OCI-LY7 (cell line): ENCODE results near the gene DIPK1B.

Experiments
- CTCF ChIP-seq: fragments of 200-600 bp; sonication (generic); conservative IDR thresholded peaks from 2 replicates; pipeline ENCODE4 v1.5.1; 2014; ENCODE audit warnings: mild to moderate bottlenecking, antibody characterized with exemption, low read length, moderate library complexity, mixed read lengths
- EZH2phosphoT487 ChIP-seq: fragments of 200-600 bp; sonication (generic); IDR thresholded peaks from 2 replicates; pipeline ENCODE4 v1.6.1; 2018; ENCODE audit warnings: low read depth, borderline replicate concordance, mild to moderate bottlenecking, mixed run types, antibody characterized with exemption, low read length, moderate library complexity, mixed read lengths

DNA sequence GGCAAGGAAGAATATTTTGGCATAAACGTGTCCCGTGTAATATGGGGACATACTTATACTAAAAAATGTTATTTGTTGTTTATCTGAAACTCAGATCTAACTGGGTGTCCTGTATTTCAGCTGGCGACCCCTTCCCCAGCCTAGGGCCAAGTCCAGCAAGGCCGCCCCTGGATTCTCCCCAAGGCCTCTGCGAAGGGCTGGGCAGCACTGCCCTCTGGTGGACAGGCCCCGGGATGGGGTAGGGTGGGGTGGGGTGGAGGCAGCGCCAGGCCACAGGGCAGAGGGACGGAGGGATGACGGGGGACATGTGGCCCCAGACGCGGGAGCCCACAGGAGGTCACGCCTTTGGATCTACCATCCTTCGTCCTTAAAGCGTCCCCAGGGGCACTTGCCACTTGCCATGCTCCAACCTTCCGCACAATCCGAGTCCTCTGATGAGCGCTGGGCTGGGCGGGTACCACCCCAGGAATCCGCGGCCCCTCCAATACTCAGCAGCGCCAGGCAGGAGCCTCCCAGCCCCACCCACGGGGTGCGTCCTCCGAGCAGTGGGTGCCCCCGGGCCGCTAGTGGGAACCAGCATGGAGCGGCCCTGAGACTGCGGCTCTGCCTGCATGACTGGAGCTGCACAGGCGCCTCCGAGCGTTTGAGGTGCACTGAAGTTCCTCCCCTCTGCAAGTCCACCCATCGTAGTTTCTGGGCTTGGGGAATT lies 18.1 kb upstream of the DIPK1B start:
- peak; percentile 63 for TF ChIP-seq CTCF
- no peak for TF ChIP-seq EZH2phosphoT487
